HL-60 (cell line): Measurements from ENCODE around the gene FTCD.

ENCODE experiments used
- GABPA ChIP-seq: IDR thresholded peaks from 2 replicates; pipeline ENCODE4 v1.6.1; 2012; ENCODE audit warnings: low read depth
- POLR2AphosphoS5 ChIP-seq: IDR thresholded peaks from 2 replicates; pipeline ENCODE4 v1.6.1; 2012; ENCODE audit warnings: low read depth
- REST ChIP-seq: IDR thresholded peaks from 2 replicates; pipeline ENCODE4 v1.6.1; 2012; ENCODE audit warnings: low read depth; ENCODE audit not compliant: insufficient replicate concordance
- SPI1 ChIP-seq: IDR thresholded peaks from 2 replicates; pipeline ENCODE4 v1.6.1; 2012; ENCODE audit warnings: low read depth, mild to moderate bottlenecking, borderline replicate concordance
- TF ChIP-seq, protein P1 (sequence below): IDR thresholded peaks from one replicate; pipeline ENCODE4 v1.5.1; 2011; ENCODE audit warnings: low read length, control low read depth, inconsistent platforms; ENCODE audit not compliant: insufficient read depth

GRCh38 chr21:46092026-46092764 lies 63.2 kb downstream of the FTCD start:
- TF ChIP-seq, protein P1, sequence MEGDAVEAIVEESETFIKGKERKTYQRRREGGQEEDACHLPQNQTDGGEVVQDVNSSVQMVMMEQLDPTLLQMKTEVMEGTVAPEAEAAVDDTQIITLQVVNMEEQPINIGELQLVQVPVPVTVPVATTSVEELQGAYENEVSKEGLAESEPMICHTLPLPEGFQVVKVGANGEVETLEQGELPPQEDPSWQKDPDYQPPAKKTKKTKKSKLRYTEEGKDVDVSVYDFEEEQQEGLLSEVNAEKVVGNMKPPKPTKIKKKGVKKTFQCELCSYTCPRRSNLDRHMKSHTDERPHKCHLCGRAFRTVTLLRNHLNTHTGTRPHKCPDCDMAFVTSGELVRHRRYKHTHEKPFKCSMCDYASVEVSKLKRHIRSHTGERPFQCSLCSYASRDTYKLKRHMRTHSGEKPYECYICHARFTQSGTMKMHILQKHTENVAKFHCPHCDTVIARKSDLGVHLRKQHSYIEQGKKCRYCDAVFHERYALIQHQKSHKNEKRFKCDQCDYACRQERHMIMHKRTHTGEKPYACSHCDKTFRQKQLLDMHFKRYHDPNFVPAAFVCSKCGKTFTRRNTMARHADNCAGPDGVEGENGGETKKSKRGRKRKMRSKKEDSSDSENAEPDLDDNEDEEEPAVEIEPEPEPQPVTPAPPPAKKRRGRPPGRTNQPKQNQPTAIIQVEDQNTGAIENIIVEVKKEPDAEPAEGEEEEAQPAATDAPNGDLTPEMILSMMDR: no peak
- TF ChIP-seq SPI1: no peak
- TF ChIP-seq POLR2AphosphoS5: no peak
- TF ChIP-seq REST: no peak
- no peak for TF ChIP-seq GABPA
